HG02943 (cell line): ENCODE results near the gene NFATC2.

Experiments
- ATAC-seq: cut with Tn5 transposase; IDR thresholded peaks from one replicate; pipeline ENCODE4 v1.9.1; 2021; ENCODE audit warnings: mild to moderate bottlenecking, low read depth, moderate library complexity; ENCODE audit not compliant: unreplicated experiment

NFATC2 gene

DNA sequence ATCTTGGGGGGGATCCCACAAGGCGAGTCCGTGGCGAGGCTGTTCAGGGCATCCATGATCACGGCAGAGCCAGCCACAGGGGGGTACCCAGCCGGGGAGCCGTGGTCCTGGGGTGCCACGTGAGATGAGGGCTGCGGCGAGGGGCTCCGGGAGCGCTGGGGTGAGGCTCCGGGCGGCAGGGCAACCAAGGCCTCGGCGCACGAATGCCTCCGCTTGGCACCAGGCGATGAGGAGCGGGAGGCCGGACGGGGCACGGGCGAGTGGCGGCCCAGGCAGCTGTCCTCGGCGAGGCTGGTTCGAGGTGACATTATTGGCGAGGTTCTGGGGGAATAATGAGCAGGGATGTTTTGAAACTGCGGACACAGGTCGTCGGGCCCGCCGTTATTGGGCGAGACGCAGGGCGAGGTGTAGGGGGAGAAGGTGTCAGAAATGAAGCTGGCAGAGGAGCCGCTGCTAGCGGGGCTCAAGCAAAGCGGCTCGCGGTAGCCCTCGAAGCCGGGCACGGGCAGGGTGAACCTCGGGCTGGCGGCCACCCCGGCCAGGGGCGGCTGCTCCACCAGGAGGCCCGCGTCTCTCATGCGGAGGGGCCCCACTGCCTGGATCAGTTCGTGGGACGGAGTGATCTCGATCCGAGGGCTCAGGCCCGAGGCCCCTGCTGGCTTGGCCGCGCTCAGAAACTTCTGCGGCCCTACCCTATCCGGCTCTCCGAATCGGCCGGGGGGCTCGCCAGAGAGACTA lies 19.1 kb downstream of the NFATC2 start:
- no peak for ATAC-seq

GRCh38 chr20:51522207-51522606 lies 20.3 kb downstream of the NFATC2 start:
- ATAC-seq, result no peak

- no peak for ATAC-seq
Measured at GRCh38 chr20:51517839-51518238, 24.7 kb downstream of the NFATC2 start.

DNA sequence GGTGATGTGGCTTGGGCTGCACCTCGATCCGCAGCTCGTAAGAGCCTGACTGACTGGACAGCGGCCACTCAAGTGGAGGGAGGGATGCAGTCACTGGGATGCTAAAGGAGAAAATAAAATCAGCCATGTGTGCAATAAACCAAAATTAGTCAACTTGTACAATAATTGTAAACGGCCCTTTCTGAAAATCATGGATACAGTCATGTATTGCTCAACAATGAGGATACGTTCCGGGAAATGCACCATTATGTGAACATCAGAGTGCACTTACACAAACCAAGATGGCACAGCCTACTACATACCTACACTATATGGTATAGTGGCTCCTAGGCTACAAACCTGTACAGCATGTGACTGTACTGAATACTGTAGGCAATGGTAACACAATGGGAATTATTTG lies 25.7 kb downstream of the NFATC2 start:
- no peak for ATAC-seq

- no peak for ATAC-seq
Measured at GRCh38 chr20:51514836-51515235, 27.7 kb downstream of the NFATC2 start.

GRCh38 chr20:51514249-51514648 lies 28.3 kb downstream of the NFATC2 start:
- ATAC-seq, result no peak

DNA sequence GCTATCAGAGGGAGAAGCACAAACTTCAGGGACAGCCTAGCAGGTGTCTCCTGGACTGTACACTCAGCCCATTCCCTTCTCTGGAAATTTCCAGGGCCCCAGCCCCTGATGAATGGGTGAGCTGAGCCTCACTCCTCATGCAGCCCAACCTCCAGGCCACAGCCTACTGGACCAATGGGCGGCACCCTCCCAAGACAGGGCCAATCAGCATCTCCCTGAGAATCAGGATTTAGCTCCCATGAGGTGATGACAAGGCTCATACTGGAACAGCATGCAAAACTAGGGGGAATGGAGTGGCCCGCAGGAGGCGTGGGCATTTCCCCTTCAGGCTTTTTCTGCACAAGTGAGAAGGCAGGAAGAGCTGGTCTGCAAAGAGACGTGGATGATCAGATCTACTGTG lies 29.0 kb downstream of the NFATC2 start:
- ATAC-seq, result no peak

DNA sequence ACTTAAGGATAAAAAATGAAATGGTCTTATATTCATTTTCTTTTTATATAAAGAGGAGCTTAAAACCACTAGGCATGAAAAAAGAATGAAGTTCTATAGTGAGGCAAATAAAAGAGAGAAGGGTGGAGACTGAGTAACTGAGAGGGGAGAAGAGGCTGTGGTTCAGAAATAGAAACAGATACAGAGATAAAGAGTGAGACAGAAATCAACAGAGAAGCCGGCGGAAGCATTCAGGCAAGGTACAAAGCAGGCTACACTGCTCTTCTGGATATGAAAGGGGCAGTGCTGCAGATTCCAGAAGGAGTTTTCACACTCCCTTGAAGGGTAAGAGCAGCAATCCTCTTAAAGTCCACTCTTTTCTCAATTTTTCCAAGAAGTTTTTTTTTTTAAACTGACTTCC lies 29.9 kb downstream of the NFATC2 start:
- no peak for ATAC-seq

DNA sequence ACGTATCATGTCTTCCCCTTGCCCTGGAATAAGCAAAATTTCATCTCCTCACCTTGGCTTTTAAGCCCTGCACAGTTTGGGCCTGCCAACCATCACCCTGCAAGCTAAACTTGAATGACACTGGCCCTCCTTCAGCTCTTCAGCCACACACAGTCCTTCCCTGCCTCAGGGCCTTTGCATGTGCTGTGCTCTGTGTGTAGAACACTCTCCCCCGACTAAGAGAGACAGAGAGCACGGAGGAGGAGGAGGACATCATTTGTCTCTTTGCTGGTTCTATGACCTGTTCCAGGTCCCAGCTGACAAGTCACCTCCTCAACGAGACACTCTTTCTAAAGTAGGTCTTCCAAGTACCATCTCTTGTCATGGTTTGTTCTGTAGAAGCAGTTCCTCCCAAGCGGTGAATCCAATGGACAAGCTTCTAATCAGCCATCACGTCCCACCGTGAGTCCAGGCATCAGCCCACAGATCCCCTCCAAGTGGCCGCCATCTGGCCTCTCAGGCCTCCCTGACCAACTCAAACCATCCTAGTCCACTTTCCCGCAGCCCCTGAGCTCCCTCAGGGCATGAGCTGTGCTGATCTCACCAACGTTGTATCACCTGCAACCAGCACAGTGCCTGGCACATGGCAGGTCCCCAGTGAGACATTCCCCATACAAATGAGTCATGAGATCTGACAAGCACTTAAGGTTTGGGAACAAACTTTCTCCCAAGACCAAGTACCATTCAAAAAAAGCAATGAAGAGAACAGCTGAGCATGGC lies 30.5 kb downstream of the NFATC2 start:
- no peak for ATAC-seq

DNA sequence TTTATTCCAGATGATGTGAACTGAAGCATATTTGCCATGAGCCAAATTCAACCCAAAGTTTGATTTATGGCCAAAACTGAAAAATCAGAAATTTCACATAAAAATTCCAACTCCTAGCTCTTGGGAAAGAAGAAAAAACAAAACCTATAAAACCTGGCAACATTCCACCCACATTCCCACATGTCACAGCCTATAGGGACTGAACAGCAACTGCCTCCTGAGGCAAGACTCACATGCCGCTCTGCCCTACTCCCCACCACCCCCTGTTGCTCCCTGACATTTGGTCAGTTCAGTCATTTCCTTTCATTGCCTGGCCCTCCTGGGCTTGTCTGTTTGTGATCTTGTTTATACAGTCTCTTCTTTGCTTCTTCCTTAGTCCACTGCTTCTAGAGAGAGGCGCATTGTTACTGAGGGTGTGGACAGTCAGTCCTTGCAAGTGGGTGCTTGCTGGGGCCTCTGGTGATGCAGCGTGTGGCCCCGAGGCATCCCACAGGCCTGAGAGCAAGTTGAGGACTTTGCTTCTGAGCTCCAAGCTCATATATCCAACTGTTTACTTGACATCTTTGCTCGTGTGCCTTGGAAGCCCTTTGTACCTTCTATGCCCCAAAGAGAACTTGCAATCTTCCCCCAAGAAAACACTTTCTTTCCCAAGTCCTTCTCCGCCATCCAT lies 31.4 kb downstream of the NFATC2 start:
- ATAC-seq, result no peak

DNA sequence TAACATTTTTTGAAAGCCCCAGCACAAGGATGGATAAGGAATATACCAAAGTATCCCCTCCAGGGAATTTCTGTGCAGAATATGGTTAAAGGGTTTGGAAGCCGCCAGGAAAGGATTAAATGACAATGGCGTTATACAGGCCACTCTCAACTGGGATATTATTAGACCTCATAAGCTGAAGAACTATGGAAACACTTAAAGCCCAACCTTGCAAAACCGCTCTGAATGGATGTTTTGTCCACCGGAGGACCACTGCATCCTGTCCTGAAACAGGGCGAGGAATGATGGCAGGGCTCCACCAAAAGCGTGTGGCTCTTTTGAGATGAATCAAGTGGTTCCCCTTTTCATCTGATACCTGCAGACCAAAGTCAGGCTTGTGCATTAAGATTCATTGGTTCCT lies 32.4 kb downstream of the NFATC2 start:
- no peak for ATAC-seq

GRCh38 chr20:51509208-51509607 lies 33.3 kb downstream of the NFATC2 start:
- no peak for ATAC-seq

DNA sequence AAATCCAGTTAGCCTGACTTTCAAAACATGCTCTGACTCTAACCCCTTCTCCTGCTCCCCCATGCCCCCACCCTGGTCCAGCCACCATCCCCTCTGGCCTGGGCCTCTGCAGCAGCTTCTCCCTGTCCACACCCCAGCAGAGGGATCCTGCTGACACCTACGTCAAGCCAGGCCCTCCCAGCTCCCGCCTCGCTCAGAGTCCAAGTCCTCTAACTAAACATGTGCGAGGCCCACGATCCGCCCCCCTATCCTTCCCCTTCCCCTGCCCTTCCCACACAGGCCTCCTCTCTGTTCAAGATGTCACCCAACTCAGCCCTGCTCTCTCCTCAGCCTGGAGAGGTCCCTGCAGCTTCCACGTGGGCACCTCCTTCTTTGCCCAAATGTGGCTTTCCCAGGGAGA lies 33.7 kb downstream of the NFATC2 start:
- ATAC-seq, result no peak

DNA sequence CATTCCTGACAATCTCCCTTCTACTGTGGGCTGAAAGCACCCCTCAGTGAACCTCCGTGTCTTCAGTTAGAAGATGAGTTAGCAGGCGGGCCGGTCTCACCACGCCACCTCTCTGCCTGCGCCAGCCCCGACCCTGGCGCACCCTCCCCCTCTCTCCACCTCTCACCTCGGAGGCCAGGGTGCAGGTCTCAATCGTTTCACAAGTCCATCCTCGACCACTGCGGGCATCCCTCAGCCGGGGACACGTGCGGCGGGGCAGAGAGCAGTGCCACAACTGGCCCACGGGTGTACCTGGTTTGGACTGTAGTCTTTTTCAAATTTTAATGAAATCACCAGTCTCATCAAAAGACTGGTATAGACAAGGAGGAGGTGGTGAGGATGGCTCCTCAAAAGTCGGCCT lies 34.4 kb downstream of the NFATC2 start:
- no peak for ATAC-seq

GRCh38 chr20:51507216-51508036 lies 35.1 kb downstream of the NFATC2 start:
- no peak for ATAC-seq

DNA sequence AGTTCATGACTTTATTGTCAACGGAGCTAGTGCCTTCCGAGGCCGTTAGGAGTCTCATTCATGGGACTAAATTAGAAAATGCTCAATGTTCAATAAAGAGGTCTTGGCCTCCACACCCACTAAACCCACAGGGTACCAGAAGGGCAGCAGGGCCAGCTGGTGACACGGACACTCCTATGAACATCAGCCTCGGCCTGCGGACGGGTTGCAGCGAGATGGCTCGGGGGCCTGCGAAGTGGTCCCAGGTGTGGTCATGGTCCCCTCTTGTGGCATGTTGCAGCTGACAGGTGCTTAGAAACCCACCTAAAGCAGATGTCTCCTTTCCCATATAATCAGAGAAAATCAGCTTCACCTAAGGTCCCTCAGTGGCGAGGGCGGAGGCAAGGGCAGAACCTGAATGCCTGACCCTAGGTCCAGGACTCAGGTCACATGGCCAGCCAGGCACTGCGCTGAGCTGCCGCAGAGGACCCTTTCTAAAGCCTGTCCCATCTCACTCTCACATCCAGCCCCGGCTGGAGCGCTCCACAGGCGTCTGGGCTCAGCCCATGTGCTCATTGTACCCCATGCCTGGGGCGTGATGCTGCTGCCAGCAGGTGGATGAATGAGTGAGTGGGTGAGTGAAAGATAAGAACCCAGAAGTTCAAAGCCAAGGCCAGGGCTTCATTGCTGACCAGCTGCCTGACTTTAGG lies 35.8 kb downstream of the NFATC2 start:
- no peak for ATAC-seq

GRCh38 chr20:51505566-51505965 lies 37.0 kb downstream of the NFATC2 start:
- ATAC-seq, result no peak

- no peak for ATAC-seq
Measured at GRCh38 chr20:51503376-51503775, 39.1 kb downstream of the NFATC2 start.

DNA sequence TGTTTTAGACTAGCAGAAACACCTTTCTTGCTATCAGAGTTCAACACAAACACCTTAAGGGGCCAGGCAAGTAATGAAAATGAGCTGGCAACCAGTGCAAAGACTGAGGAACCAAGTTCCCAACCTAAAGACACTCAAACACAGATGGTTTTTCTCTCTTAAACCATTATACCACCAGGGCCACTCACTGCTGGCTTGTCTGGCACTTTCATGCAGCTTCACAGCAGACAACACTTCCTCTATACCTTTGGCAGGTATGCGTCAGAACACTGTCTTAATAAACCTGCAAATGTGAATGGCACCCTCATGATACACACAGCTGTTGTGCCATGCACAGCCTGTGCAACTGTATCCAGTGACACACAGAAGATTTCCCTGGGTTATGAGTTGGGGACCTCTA lies 41.6 kb downstream of the NFATC2 start:
- ATAC-seq, result no peak

GRCh38 chr20:51500311-51500710 lies 42.2 kb downstream of the NFATC2 start:
- ATAC-seq, result no peak
